Activated T-cell treated with anti-CD3 and anti-CD28 coated beads, Interleukin-2, amount 50 U/mL, for 4 hours (primary cell): ENCODE data around the gene TCF12. TPM values are rescaled to one million over a fixed set of nuclear protein-coding genes. Genes with fewer than 3 reads are reported as not detected.

ENCODE experiments used
- ATAC-seq, 2 donors: fragments of 200-7000 bp; cut with Tn5 transposase; one replicate each; pipeline ENCODE4 v1.10.0; 2021
- DNase-seq: peaks from one replicate; pipeline ENCODE4 v3.0.0-alpha.2; 2020
- H3K27me3 Mint-ChIP-seq: one replicate; pipeline ENCODE4 v1.8.0; 2021; ENCODE audit warnings: low read depth, mixed read lengths
- H3K36me3 Mint-ChIP-seq: one replicate; pipeline ENCODE4 v1.8.0; 2022; ENCODE audit warnings: mixed read lengths; ENCODE audit not compliant: insufficient read depth
- H3K4me1 Mint-ChIP-seq: one replicate; pipeline ENCODE4 v1.8.0; 2021; ENCODE audit warnings: low read depth, mixed read lengths
- H3K4me3 Mint-ChIP-seq: one replicate; pipeline ENCODE4 v1.8.0; 2021; ENCODE audit warnings: mild to moderate bottlenecking, moderate library complexity, mixed read lengths
- H3K9me3 Mint-ChIP-seq: one replicate; pipeline ENCODE4 v1.8.0; 2021; ENCODE audit warnings: mixed read lengths
- total RNA-seq, 3 donors: library from RNA; stranded (reverse); gene quantifications; one replicate each; pipeline ENCODE4 v1.2.1, GENCODE V29; 2021

Gene TCF12
- total RNA-seq, 3 donors from 2014 or later = 49.3 to 71.3 (median 63.5) TPM

DNA sequence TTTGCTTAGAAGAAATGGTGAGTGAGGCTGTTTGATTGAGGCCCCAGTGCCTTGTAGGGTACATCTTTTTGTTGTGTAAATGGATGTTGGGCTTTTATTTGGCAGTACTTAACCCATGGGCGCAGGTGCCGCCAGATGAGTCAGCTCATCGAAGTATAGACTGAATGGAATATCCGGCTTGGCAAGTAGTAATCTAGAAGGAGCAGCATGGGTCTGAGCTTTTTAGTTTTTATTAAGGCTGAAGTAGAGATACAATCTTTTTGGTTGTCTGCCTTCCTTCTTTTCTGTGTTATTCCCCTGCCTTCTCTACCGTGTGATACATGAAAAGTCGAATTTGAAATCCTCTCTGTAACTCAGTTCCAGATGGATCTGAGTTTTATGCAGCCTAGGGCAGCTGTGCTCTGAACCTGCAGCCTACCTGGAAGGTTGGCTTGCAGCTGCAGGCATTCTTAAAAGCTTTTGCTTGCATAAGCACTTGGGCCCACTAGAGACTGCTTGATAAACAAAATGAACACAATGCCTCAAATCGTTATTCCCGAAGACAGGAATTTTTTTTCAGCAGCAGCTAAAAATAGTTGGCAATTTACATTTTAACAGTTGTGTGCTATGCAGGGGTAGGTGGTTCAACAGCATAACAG, 280.3 kb downstream of the TCF12 start:
- DNase-seq (no peak), ATAC-seq (no peak)
- Mint-ChIP-seq H3K4me1 (no peaks in the 10 kb centered on the region), H3K9me3 (no peaks in the 10 kb centered on the region), H3K4me3 (no peak overlapping the region), H3K36me3 (peaks cover 26% of the 10 kb centered on the region), H3K27me3 (no peaks in the 10 kb centered on the region)

DNA sequence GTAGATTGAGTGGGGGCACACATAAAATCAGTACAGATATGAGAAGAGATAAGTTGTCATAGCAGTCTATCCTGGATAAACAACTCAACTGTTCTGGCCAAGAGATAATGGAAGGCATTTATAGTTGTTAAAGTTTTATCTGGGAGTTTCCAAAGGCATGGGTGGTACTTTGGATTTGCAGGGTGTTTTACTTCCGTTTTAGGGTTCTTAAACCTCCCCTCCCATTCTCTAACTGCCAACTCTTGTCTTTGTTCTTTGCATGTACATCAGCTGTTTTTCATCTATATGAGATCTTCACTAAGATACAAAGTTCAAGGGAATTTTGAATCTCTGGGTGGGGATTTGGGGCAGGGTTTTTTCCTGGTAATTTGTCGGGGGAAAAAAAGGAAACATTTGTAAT, 283.1 kb downstream of the TCF12 start:
- H3K36me3 Mint-ChIP-seq = peaks cover 17% of the 10 kb centered on the region
- ATAC-seq (no peak), DNase-seq (no peak)
- no peak overlapping the region for H3K4me3 Mint-ChIP-seq
- no peaks in the 10 kb centered on the region for H3K27me3 Mint-ChIP-seq
- H3K9me3 Mint-ChIP-seq = no peaks in the 10 kb centered on the region
- H3K4me1 Mint-ChIP-seq = no peaks in the 10 kb centered on the region

DNA sequence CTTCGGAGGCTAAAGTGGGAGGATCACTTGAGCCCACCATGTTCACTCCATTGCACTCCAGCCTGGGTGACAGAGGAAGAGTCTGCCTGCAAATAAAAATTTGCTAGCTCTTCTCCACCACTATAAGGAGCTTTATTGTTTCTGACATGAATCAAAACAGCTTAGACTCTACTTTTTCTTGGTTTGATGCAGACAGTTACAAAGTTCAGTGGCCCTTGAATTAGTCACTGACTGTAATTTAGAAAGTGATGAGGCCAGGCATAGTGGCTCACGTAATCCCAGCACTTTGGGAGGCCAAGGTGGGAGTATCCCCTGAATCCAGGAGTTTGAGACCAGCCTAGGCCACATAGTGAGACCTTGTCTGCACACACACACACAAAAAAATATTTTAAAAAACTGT, 285.5 kb downstream of the TCF12 start:
- no peak for ATAC-seq
- Mint-ChIP-seq H3K36me3 (peaks cover 5% of the 10 kb centered on the region), H3K4me1 (no peaks in the 10 kb centered on the region), H3K4me3 (no peak overlapping the region), H3K27me3 (no peaks in the 10 kb centered on the region), H3K9me3 (no peaks in the 10 kb centered on the region)
- no peak for DNase-seq

DNA sequence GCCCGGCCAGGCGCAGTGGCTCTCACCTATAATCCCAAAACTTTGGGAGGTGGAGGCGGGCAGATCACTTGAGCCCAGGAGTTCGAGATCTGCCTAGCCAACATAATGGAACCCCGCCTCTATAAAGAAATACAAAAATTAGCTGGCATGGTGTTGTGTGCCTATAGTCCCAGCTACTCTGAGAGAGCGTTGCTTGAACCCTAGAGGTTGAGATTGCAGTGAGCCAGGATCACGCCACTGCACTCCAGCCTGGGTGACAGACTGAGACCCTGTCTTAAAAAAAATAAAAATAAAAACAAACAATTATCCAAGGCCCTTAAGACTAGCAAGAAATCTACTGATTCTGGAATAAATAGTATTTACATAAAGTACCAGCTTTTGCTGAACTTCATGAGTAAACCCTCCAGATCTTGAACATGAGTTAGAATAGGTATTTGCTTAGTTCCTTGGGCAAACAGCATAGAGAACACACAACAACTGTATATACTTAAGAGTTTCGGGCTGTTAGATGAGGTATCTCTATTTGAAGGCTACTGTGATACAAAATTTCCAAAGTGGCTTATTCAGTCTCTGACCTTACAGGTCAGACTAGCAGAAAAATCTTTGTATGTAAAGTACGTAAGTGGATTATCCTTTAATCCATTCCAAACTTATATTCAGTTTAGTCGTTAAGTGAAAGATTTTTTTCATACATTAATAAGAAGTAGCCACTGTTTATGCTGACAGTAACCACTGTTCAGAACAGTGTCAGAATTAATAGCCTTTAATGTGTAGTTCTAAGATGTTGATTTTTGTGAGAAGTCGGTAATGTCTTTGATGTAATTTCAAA, 286.8 kb downstream of the TCF12 start:
- Mint-ChIP-seq H3K4me1 (no peaks in the 10 kb centered on the region), H3K4me3 (no peak overlapping the region), H3K36me3 (peaks cover 9% of the 10 kb centered on the region), H3K9me3 (no peaks in the 10 kb centered on the region), H3K27me3 (no peaks in the 10 kb centered on the region)
- no peak for DNase-seq
- ATAC-seq = no peak

DNA sequence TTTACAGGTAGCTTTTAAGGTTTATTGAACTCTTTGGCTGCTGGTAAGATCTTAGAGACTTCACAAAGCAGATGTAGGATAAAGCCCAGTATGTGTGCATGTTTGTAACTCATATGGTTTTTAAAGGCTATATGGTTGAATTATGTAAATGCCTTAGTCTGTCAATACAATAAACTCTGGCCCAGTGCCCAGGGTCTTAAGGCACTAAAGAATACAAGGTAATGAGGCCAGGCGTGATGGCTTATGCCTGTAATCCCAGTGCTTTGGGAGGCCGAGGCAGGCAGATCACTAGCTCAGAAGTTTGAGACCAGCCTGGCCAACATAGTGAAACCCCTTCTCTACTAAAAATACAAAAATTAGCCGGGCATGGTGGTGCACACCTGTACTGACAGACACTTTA, 287.6 kb downstream of the TCF12 start:
- DNase-seq (no peak), ATAC-seq (no peak)
- Mint-ChIP-seq H3K4me1 (no peaks in the 10 kb centered on the region), H3K27me3 (no peaks in the 10 kb centered on the region), H3K36me3 (peaks cover 9% of the 10 kb centered on the region), H3K9me3 (no peaks in the 10 kb centered on the region), H3K4me3 (no peak overlapping the region)

DNA sequence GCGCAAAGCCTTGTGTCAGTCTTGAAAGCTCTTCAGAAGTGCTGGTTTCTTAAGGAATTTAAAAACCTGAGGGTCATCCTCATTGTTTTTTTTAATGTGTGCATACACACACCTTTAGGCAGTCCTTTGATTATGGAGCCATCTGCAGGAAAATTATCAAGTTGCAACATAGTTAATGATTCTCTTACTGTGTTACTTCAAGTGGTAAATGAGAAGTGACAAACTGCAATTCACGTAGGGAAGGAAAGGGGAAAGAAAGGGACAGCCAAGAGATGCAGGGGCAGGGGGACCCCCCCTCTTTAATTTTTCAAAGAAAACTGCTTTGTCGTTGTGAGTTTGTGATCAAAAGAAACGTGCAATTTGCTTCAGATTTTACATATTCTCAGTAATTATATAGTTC, 295.4 kb downstream of the TCF12 start:
- Mint-ChIP-seq H3K9me3 (no peaks in the 10 kb centered on the region), H3K27me3 (no peaks in the 10 kb centered on the region), H3K36me3 (peaks cover 4% of the 10 kb centered on the region), H3K4me1 (peaks cover 17% of the 10 kb centered on the region), H3K4me3 (no peak overlapping the region)
- ATAC-seq (no peak), DNase-seq (no peak)

DNA sequence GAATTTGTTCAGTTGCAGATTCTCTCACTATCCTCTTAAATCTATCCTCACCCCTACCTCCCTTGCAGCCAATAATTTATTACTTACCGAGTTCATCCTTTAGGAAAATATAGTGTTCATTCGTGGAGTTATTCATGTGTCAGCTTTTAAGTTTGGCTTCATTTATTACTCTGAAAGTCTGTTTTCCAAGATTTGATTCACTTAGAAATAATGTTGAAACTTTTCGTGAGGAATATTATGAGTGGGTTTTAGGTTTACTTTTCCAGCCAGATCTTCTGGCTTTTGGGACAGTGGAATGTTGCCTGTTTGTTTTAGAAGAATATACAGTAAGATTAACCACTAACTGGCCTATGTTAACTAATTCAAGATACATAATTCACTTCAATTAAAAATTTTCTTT, 296.9 kb downstream of the TCF12 start:
- H3K4me3 Mint-ChIP-seq = no peak overlapping the region
- peaks cover 21% of the 10 kb centered on the region for H3K4me1 Mint-ChIP-seq
- no peaks in the 10 kb centered on the region for H3K36me3 Mint-ChIP-seq

DNA sequence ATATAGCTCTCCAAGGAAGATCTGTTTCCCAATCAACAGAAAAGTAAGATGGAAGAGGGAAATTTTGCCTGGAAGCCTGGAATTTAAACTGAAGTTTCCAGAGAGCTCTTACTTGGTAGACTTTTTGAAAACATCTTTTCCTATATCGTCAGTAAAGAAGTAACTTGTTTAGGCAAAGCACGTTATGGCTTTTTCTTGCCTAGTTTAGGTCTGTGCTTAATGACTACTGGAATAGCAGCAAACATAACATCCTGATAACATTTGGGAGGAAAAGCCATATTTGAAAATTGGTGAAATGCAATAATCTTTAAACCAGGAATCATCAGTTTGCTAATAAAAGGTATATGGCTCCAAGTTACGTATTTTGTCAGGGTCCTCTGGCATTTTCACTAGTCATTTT, 297.4 kb downstream of the TCF12 start:
- H3K4me3 Mint-ChIP-seq = no peak overlapping the region

More for the DNA sequence above, 296.9 kb downstream of the TCF12 start:
- Mint-ChIP-seq H3K27me3 (no peaks in the 10 kb centered on the region), H3K9me3 (no peaks in the 10 kb centered on the region)
- DNase-seq = no peak
- ATAC-seq = no peak

DNA sequence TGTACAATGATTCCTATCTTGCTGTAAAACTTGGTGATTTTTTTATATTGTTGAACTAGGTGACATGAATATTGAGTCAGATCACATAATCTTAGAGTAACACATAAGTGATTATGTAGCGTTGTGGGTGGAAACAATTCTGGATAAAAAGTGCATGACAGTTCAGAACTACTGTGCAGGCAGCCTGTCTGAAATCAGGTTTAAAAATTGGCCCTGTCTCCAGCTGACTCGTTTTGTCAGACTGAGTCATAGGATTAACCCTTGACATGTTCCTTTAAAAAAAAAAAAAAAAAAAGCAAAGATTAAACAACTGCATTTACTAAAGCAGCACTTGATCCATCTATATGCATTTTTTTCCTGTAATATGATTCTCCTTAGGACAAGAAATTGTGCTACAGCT, 297.8 kb downstream of the TCF12 start:
- ATAC-seq (peak; percentile 80 to 83), DNase-seq (no peak)
- Mint-ChIP-seq H3K4me1 (peaks cover 21% of the 10 kb centered on the region), H3K4me3 (no peak overlapping the region), H3K9me3 (no peaks in the 10 kb centered on the region), H3K27me3 (no peaks in the 10 kb centered on the region), H3K36me3 (no peaks in the 10 kb centered on the region)

More for the DNA sequence above, 297.4 kb downstream of the TCF12 start:
- Mint-ChIP-seq H3K36me3 (no peaks in the 10 kb centered on the region), H3K9me3 (no peaks in the 10 kb centered on the region), H3K27me3 (no peaks in the 10 kb centered on the region), H3K4me1 (peaks cover 21% of the 10 kb centered on the region)
- ATAC-seq = no peak
- no peak for DNase-seq

DNA sequence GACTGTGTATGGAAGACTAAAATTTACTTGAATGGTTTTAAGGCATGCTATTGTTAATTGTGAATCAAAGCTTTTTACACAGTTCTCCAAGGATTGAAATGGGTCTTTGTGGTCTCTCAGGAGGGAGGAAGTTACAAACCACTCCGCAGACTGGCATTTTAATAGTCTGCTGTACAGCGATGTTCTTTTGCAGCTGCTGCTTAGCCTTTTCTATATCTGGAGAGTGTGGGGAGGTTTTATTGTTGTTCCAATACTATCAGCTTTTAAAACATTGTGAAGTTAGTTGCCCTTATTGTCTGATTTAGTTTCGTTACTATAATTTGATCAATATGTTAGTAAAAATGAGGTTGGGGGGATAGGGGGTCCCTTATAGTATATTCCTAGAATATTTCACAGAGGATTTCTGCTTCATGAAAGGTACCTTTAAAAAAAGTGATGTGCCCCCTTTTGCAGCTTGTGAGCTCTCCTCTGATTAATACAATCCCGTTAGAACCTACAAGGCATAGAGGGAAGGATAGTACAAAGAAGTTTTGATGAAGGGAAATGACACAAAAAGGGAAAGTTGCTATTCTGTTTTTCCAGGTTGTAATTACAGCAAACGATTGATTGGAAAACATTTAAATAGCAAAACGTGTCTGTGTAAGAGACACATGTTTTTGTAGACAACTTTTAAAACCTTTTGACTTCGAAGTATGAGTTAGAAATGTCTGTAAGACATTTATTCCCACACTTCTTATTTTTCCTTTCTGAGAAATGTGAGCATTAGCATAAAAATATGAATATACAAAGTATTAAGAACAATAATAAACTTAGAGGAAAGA, 299.5 kb downstream of the TCF12 start:
- Mint-ChIP-seq H3K9me3 (no peaks in the 10 kb centered on the region), H3K4me1 (peaks cover 21% of the 10 kb centered on the region), H3K27me3 (no peaks in the 10 kb centered on the region), H3K36me3 (no peaks in the 10 kb centered on the region), H3K4me3 (no peak overlapping the region)
- ATAC-seq (no peak), DNase-seq (no peak)

DNA sequence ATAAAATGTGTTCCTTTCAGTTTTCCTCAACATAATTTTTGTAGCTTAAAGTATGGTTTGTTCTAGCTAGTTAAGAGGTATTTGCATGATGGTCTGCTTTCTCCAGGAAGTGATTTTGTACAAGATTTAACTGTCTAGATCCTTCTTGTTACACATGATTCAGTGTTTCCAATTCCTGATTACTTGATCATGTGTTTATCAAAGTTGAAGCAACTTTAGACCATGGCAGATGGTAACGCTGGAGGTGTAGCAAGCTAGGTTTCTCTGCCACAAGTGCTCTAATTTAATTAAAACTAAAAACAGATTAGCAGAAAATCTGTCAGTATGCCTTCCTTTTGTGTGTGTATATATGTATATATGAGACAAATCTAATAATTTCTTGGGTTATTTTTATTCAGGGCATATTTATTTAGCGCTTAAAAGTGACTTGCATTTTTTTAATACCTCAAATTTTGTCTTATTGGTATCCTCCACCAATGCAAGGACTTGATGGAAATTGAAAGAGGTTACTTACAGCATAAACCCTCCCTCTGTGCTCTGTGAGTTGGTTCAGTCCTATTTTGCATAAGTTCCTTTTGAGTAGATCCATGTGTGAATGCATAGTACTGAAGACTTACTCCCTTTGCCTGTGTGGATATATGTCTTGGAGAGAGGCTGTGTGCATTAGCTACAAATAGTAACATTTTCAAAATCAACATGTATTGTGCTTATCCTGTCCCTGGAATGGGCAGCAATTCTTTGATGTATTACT, 300.6 kb downstream of the TCF12 start:
- no peaks in the 10 kb centered on the region for H3K36me3 Mint-ChIP-seq
- H3K4me3 Mint-ChIP-seq = no peak overlapping the region
- ATAC-seq (peak in 1 of 2 donors; percentile 38), DNase-seq (no peak)
- H3K9me3 Mint-ChIP-seq = no peaks in the 10 kb centered on the region
- peaks cover 18% of the 10 kb centered on the region for H3K4me1 Mint-ChIP-seq
- H3K27me3 Mint-ChIP-seq = no peaks in the 10 kb centered on the region

DNA sequence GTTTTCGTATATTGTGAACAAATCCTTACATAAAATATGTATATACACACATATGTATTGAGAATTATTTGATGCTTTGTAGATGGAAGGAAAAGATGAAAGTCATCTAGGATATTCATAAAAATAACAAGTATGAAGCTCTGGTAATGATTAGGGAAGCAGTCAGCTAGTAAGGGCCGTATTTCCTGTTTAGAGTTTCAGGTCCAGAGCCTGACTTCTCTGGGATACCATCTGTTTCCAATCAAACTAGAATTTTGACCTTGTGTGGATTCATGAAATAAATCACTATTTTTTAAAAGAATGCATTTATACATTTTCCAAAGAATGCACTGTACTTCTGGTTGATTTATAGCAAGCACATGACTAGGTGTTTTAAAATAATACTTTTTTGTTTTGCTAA, 301.8 kb downstream of the TCF12 start:
- H3K4me1 Mint-ChIP-seq = peaks cover 20% of the 10 kb centered on the region
- no peaks in the 10 kb centered on the region for H3K9me3 Mint-ChIP-seq
- no peaks in the 10 kb centered on the region for H3K36me3 Mint-ChIP-seq
- no peak overlapping the region for H3K4me3 Mint-ChIP-seq
- H3K27me3 Mint-ChIP-seq = no peaks in the 10 kb centered on the region
- no peak for DNase-seq
- no peak for ATAC-seq

DNA sequence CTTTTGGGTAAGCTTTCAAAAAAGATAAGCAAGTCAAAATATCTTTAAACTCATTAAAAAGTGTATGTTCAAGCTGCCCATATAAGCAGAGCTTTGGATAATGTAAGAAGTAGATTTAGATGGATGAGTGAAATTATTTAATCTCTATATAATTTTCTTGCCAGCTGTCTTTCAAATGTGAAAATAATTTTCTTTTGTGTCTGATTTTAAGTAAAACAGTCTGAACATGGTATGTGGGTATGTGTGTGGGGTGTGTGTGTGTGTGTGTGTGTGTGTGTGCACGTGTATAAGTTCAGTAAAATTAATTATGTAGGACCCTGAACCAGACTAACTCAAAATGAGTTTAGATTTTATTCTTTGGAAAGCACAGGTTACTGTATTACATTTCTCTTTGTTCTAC, 302.7 kb downstream of the TCF12 start:
- no peak overlapping the region for H3K4me3 Mint-ChIP-seq
- ATAC-seq (no peak), DNase-seq (no peak)
- no peaks in the 10 kb centered on the region for H3K9me3 Mint-ChIP-seq
- H3K27me3 Mint-ChIP-seq = no peaks in the 10 kb centered on the region
- H3K4me1 Mint-ChIP-seq = peaks cover 20% of the 10 kb centered on the region
- no peaks in the 10 kb centered on the region for H3K36me3 Mint-ChIP-seq

DNA sequence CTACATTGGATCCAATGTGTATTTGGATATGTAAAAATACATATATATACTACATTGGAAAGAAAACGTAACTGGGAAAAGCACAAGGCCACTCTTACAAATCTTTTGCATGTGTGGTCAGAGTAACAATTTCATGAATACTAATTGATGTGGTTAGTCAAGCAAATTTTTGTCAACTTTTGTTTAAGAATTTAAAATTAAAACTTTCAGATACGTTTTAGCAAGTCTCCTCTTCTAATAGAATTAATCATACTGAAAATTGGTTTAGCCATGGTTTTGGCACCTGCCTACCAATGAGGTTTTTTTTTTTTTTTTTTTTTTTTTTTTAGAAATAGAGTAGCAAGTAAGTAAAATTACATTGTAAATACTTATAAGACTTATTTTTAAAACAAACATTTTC, 304.9 kb downstream of the TCF12 start:
- no peak for DNase-seq
- H3K4me1 Mint-ChIP-seq = peaks cover 17% of the 10 kb centered on the region
- no peaks in the 10 kb centered on the region for H3K9me3 Mint-ChIP-seq
- H3K4me3 Mint-ChIP-seq = no peak overlapping the region
- H3K36me3 Mint-ChIP-seq = no peaks in the 10 kb centered on the region
- no peak for ATAC-seq
- no peaks in the 10 kb centered on the region for H3K27me3 Mint-ChIP-seq
